Colonic mucosa (tissue), 4 donors: ENCODE results near the gene HINT2. TPM values are rescaled to one million over a fixed set of nuclear protein-coding genes. Genes with fewer than 3 reads are reported as not detected.

Experiments used
- DNase-seq: peaks from one replicate; pipeline ENCODE4 v3.0.0-alpha.2; 2020
- H3K27ac ChIP-seq: fragments of 200-600 bp; one replicate; pipeline ENCODE4 v1.8.0; 2021
- H3K27me3 ChIP-seq: fragments of 200-600 bp; one replicate; pipeline ENCODE4 v1.8.0; 2021
- H3K36me3 ChIP-seq: fragments of 200-600 bp; one replicate; pipeline ENCODE4 v1.8.0; 2021
- H3K4me1 ChIP-seq: fragments of 200-600 bp; one replicate; pipeline ENCODE4 v1.8.0; 2021; ENCODE audit warnings: mild to moderate bottlenecking
- H3K4me3 ChIP-seq: fragments of 200-600 bp; one replicate; pipeline ENCODE4 v1.8.0; 2021
- H3K9ac ChIP-seq, 2 donors: one replicate each; pipeline ENCODE4 v1.7.0; 2013; ENCODE audit warnings: control low read depth in 2 of 2, low read depth in 2 of 2, low read length in 2 of 2
- H3K9me3 ChIP-seq: fragments of 200-600 bp; one replicate; pipeline ENCODE4 v1.8.0; 2021
- intact Hi-C: fragments of 100-400 bp; cut with DNase I; formaldehyde crosslinking; loops from one replicate; pipeline ENCODE4 v1.14.1; 2022
- total RNA-seq, 2 donors: library from RNA; stranded (reverse); fragmentation: NEBNext Ultra II Directional in 1 of 2; extraction: Animal tissue kit (Norgen Biotek cat#: 25700) in 1 of 2; gene quantifications; one replicate each; pipeline ENCODE4 v1.2.1, GENCODE V29; 2021
- TF ChIP-seq, protein P1 (sequence below): fragments of 200-600 bp; IDR thresholded peaks from one replicate; pipeline ENCODE4 v1.8.0; 2022; ENCODE audit warnings: antibody characterized with exemption, mild to moderate bottlenecking
- donor health status: healthy.
- donor health status: DM: no; HTN: no; CAD: no.
- donor health status: DM: no; HTN: no; CAD: no.

The HINT2 gene
- total RNA-seq, 2 donors from 2014 or later: 49.5 to 64.5 TPM

DNA sequence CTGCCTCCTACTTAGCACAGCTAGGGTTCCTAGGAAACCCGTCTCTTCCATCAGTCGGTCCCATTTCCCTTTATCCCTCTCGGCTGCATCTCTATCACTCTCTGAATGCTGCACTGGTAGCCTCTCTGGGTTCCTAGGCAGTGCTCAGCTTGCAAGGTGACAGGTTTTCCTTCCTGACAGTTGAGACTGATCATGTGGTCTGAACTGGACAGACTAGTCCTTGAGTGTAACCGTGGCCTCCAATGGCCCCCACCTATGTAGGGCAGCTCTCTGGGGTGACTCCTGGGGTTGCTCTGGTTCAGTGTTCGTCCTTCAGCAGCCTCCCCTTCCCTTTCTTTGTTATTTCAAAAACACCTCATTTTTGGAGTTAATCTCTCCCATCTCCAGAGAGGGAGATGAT lies 18.0 kb upstream of the HINT2 start:
- H3K36me3 ChIP-seq: no peaks in the 10 kb centered on the region
- TF ChIP-seq, protein P1, sequence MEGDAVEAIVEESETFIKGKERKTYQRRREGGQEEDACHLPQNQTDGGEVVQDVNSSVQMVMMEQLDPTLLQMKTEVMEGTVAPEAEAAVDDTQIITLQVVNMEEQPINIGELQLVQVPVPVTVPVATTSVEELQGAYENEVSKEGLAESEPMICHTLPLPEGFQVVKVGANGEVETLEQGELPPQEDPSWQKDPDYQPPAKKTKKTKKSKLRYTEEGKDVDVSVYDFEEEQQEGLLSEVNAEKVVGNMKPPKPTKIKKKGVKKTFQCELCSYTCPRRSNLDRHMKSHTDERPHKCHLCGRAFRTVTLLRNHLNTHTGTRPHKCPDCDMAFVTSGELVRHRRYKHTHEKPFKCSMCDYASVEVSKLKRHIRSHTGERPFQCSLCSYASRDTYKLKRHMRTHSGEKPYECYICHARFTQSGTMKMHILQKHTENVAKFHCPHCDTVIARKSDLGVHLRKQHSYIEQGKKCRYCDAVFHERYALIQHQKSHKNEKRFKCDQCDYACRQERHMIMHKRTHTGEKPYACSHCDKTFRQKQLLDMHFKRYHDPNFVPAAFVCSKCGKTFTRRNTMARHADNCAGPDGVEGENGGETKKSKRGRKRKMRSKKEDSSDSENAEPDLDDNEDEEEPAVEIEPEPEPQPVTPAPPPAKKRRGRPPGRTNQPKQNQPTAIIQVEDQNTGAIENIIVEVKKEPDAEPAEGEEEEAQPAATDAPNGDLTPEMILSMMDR: no peak
- peak overlapping the region; percentile 86 for H3K27ac ChIP-seq
- no peaks in the 10 kb centered on the region for H3K27me3 ChIP-seq
- H3K9ac ChIP-seq: peak overlapping the region in 1 of 2 donors; percentile 36
- intact Hi-C loops: no loop called here
- H3K9me3 ChIP-seq: no peaks in the 10 kb centered on the region
- H3K4me3 ChIP-seq: no peak overlapping the region
- peak; percentile 48 for DNase-seq
- H3K4me1 ChIP-seq: peaks cover 19% of the 10 kb centered on the region

DNA sequence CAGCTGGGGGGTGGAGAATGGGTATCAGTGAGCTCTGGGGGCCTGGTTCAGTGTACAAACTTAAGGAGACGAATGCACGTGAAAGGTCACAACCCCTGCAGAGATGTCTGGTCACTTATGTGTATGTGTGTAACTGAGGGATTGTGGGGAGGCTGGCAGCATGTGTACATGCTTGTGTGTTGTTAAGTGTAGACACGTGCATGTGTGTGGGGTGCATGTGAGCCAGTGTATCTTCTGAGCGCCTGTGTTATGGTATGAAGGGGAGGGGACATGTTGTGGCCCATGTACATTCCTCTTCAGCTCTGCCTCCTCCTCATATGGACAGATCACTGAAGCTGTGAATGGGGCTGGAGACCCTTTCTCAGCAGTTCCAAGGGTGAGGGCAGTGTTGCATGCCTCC lies 16.2 kb upstream of the HINT2 start:
- H3K36me3 ChIP-seq: no peaks in the 10 kb centered on the region
- no peaks in the 10 kb centered on the region for H3K9me3 ChIP-seq
- DNase-seq: no peak
- no peaks in the 10 kb centered on the region for H3K27me3 ChIP-seq
- peaks cover 19% of the 10 kb centered on the region for H3K4me1 ChIP-seq
- TF ChIP-seq, protein P1: no peak
- no peak overlapping the region for H3K27ac ChIP-seq
- no peak overlapping the region for H3K9ac ChIP-seq
- H3K4me3 ChIP-seq: no peak overlapping the region
- intact Hi-C loops: no loop called here

DNA sequence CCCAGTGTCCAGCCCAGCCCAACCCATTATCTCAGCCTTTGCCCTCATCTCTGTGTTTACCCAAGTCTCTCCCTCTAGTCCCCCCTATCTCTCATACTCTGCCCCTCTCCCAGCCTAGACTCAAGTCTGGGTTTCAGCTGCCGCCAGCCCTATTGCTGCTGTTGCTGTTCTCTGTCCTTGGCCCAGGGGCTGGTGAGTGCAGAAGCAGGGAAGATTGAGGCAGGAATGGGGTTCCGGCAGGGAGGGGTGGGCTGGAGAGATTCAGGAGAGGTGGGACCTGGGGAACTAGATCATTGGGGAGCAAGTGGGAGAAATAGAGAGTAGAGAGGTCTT lies 14.9 kb upstream of the HINT2 start:
- Histone ChIP-seq H3K27ac (peak overlapping the region; percentile 88), H3K27me3 (no peaks in the 10 kb centered on the region), H3K9me3 (no peaks in the 10 kb centered on the region), H3K4me3 (peak overlapping the region; percentile 64), H3K9ac (peak overlapping the region; percentile 81 to 84), H3K36me3 (no peaks in the 10 kb centered on the region), H3K4me1 (peaks cover 15% of the 10 kb centered on the region)
- TF ChIP-seq, protein P1: no peak
- no peak for DNase-seq
- intact Hi-C loops: no loop called here

DNA sequence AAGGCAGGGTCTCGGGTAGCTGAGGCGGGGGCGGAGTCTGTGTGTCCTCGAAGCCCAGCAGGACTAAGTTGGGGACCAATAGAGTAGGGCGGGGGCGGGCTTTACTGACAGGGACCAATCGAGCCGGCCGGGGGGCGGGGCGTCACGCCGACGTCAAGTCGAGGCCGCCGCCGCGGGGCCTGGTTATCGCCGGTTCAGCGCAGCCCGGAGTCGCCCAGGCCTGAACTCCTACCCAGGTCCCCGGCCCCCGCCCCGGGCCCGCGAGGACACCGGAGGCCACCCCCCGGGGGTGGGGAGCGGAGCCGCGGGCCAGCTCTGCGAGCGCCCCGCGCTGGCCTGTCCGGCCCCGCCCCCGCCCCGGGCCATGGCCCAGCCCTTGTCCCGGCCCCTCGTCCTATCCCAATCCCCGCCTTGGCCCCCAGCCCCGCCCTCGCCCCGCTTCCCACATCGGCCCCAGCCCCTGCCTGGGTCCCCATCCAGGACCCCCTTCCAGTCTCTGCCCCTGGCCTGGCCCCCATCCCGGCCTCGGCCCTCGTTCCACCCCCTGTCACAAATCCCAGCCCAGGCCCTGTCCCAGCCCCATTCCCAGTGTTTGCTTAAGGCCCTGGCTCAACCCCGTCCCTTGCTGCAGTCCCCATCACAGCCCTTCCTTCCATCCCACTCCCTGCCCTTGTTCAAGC lies 14.4 kb upstream of the HINT2 start, which contains the start of gene TMEM8B:
TSS of gene TMEM8B (plus strand) at position 145 of the 680 bp plus-strand sequence. CDS start at position 365, 220 bp downstream.
- Histone ChIP-seq H3K4me1 (peaks cover 10% of the 10 kb centered on the region), H3K4me3 (peak within 1 kb of the TSS; percentile 64), H3K36me3 (no peaks in the 10 kb centered on the region), H3K9ac (peak within 1 kb of the TSS; percentile 84 to 89), H3K27ac (peak within 1 kb of the TSS; percentile 88), H3K9me3 (no peaks in the 10 kb centered on the region), H3K27me3 (no peaks in the 10 kb centered on the region)
- DNase-seq: peak; percentile 97
- intact Hi-C loops: no loop called here
- TF ChIP-seq, protein P1: no peak

DNA sequence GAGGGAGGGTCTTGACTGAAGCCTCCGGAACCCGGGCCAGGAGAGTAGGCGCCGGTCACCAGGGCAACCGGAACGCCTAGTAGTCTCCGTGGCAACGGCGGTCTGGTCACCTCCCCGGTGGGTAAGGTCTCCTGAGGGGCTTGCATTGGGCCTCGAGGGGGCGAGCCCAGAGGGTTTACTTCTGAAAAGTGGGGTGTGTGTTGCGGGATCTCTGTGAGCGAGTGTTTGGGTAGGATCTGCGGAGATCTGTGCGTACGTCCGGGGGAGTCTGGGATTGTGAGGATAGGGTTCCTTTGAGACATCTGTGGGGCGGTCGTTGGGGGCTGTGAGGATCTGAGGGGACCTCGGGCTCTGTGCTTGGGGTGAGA lies 13.9 kb upstream of the HINT2 start, which contains the start of gene FAM221B:
TSS of gene FAM221B (minus strand) at position 17 of the 368 bp plus-strand sequence. CDS start 2,571 bp downstream, outside the sequence.
- TF ChIP-seq, protein P1: no peak
- Histone ChIP-seq H3K4me3 (peak within 1 kb of the TSS; percentile 64), H3K9me3 (no peaks in the 10 kb centered on the region), H3K4me1 (peaks cover 8% of the 10 kb centered on the region), H3K27ac (peak within 1 kb of the TSS; percentile 88), H3K27me3 (no peaks in the 10 kb centered on the region), H3K9ac (peak within 1 kb of the TSS; percentile 84 to 89), H3K36me3 (no peaks in the 10 kb centered on the region)
- DNase-seq: peak; percentile 52
- intact Hi-C loops: no loop called here
